H1 (cell line): Measurements from ENCODE around the gene UBL5. TPM values are rescaled to one million over a fixed set of nuclear protein-coding genes. Genes with fewer than 3 reads are reported as not detected.

Experiments used
- JUND ChIP-seq: IDR thresholded peaks from 2 replicates; pipeline ENCODE4 v1.6.1; 2011; ENCODE audit warnings: mild to moderate bottlenecking, improper control_type of control experiment, low read length
- MAX ChIP-seq: IDR thresholded peaks from 2 replicates; pipeline ENCODE4 v1.6.1; 2012; ENCODE audit warnings: inconsistent platforms
- polyA plus RNA-seq, 7 experiments: library from polyadenylated mRNA; depleted of rRNA in 3 of 7; stranded (reverse) in 5 of 7; unstranded in 2 of 7; fragments of >200 nt in 5 of 7; fragments of 200-250 nt in 2 of 7; gene quantifications; 1 replicate in 5 of 7; 2 replicates in 1 of 7; 4 replicates in 1 of 7; pipeline versions ENCODE4 v1.2.1 to v1.2.3, GENCODE V29; 2011 to 2013; ENCODE audit warnings: missing spikeins in 2 of 7, mixed read lengths in 2 of 7
- total RNA-seq: library from RNA; stranded (reverse); fragmentation: NEBNext Ultra II Directional; extraction: Animal tissue kit (Norgen Biotek cat#: 25700); gene quantifications from 2 replicates; pipeline ENCODE4 v1.2.1, GENCODE V29; 2021

The UBL5 gene
- total and polyA plus RNA-seq, 2 of the 8 experiments (the other 6 are each of a cell fraction or from before 2014, with no cell fraction given) = 416 to 1,209 TPM

- TF ChIP-seq MAX (no peak), JUND (no peak)
Observed at GRCh38 chr19:9797871-9798270, 29.8 kb upstream of the UBL5 start (continued).
